ENCODE results near the gene SPDYE11. TPM values are rescaled to one million over a fixed set of nuclear protein-coding genes. Genes with fewer than 3 reads are reported as not detected.
A peak's percentile ranks its signal among the peaks of the same experiment; 100 is the strongest.
"Not testable (repeated sequence)": the region's sequence is repeated elsewhere in the genome, so short reads cannot be mapped to it uniquely, and the experiment has no call there.

Gene SPDYE11
- total RNA-seq (2021; ENCODE audit: unreplicated experiment) (not detected), Bru-seq, nascent RNA (not detected), BruChase-seq, experiment 1, labeled RNA remaining after a 2-hour chase (not detected), BruChase-seq, experiment 2, labeled RNA remaining after a 6-hour chase (not detected)
- 0.10 TPM for polyA plus RNA-seq (2012; ENCODE audit: insufficient read length)
- long read RNA-seq, partial matches to known transcripts = 0 of 1 reads
- long read RNA-seq, other reads (novel, unspliced or antisense) = 1 of 1 reads

- H3K4me3 ChIP-seq (ENCODE audit: low read depth in 2 of 2, low read length in 2 of 2); H3K36me3 ChIP-seq (ENCODE audit: control insufficient read depth, insufficient read depth, low read length); in situ Hi-C loops (cut with HindIII; ENCODE audit: low pct_unique_long_range_greater_than_20kb, low sequenced_read_pairs); H3K27ac ChIP-seq (ENCODE audit: low read length); POLR2A ChIA-PET; BruUV-seq (replicated peaks); H3K9me3 ChIP-seq (ENCODE audit: control insufficient read depth, insufficient read depth, low read depth, low read length); intact Hi-C loops (cut with micrococcal nuclease; ENCODE audit: unreplicated experiment); H3K27me3 ChIP-seq (ENCODE audit: control insufficient read depth, insufficient read depth, low read length); CTCF ChIA-PET; H3K4me1 ChIP-seq (ENCODE audit: control insufficient read depth, insufficient read depth, low read length); ATAC-seq; DNase-seq (ENCODE audit: low read depth, low spot score): not testable (repeated sequence)
Observed at GRCh38 chr7:73057811-73058210, at the start of gene SPDYE11. Gene SPDYE11, minus strand, starts transcription at chr7:73057911. Its CDS starts 1,800 bp downstream, at chr7:73056111.

- CTCF ChIA-PET; H3K4me3 ChIP-seq (ENCODE audit: low read depth in 2 of 2, low read length in 2 of 2); DNase-seq (ENCODE audit: low read depth, low spot score); H3K27me3 ChIP-seq (ENCODE audit: control insufficient read depth, insufficient read depth, low read length); H3K36me3 ChIP-seq (ENCODE audit: control insufficient read depth, insufficient read depth, low read length); H3K4me1 ChIP-seq (ENCODE audit: control insufficient read depth, insufficient read depth, low read length); in situ Hi-C loops (cut with HindIII; ENCODE audit: low pct_unique_long_range_greater_than_20kb, low sequenced_read_pairs); intact Hi-C loops (cut with micrococcal nuclease; ENCODE audit: unreplicated experiment); ATAC-seq; H3K9me3 ChIP-seq (ENCODE audit: control insufficient read depth, insufficient read depth, low read depth, low read length); H3K27ac ChIP-seq (ENCODE audit: low read length); BruUV-seq (replicated peaks); POLR2A ChIA-PET: not testable (repeated sequence)
Observed at GRCh38 chr7:73085938-73086337, 28.2 kb upstream of the SPDYE11 start, which contains the start of gene SPDYE9. Gene SPDYE9, minus strand, starts transcription at chr7:73086038. Its CDS starts 1,800 bp downstream, at chr7:73084238.

- DNase-seq (ENCODE audit: low read depth, low spot score); in situ Hi-C loops (cut with HindIII; ENCODE audit: low pct_unique_long_range_greater_than_20kb, low sequenced_read_pairs); BruUV-seq (replicated peaks); H3K27me3 ChIP-seq (ENCODE audit: control insufficient read depth, insufficient read depth, low read length); H3K9me3 ChIP-seq (ENCODE audit: control insufficient read depth, insufficient read depth, low read depth, low read length); H3K4me1 ChIP-seq (ENCODE audit: control insufficient read depth, insufficient read depth, low read length); intact Hi-C loops (cut with micrococcal nuclease; ENCODE audit: unreplicated experiment); CTCF ChIA-PET; H3K27ac ChIP-seq (ENCODE audit: low read length); H3K4me3 ChIP-seq (ENCODE audit: low read depth in 2 of 2, low read length in 2 of 2); POLR2A ChIA-PET; ATAC-seq; H3K36me3 ChIP-seq (ENCODE audit: control insufficient read depth, insufficient read depth, low read length): not testable (repeated sequence)
Observed at GRCh38 chr7:73029666-73030065, 28.0 kb downstream of the SPDYE11 start, which contains the start of gene SPDYE8. Gene SPDYE8, minus strand, starts transcription at chr7:73029766. Its CDS starts 1,800 bp downstream, at chr7:73027966.

- BruUV-seq (replicated peaks); H3K4me1 ChIP-seq (ENCODE audit: control insufficient read depth, insufficient read depth, low read length); H3K9me3 ChIP-seq (ENCODE audit: control insufficient read depth, insufficient read depth, low read depth, low read length); DNase-seq (ENCODE audit: low read depth, low spot score); H3K36me3 ChIP-seq (ENCODE audit: control insufficient read depth, insufficient read depth, low read length); H3K27me3 ChIP-seq (ENCODE audit: control insufficient read depth, insufficient read depth, low read length); CTCF ChIA-PET; POLR2A ChIA-PET; ATAC-seq; intact Hi-C loops (cut with micrococcal nuclease; ENCODE audit: unreplicated experiment); in situ Hi-C loops (cut with HindIII; ENCODE audit: low pct_unique_long_range_greater_than_20kb, low sequenced_read_pairs): not testable (repeated sequence)
- Histone ChIP-seq H3K4me3 (ENCODE audit: low read depth in 2 of 2, low read length in 2 of 2) (peak overlapping the region; percentile 50 to 67), H3K27ac (ENCODE audit: low read length) (peak overlapping the region; percentile 88)
Observed at GRCh38 chr7:73006491-73006890, 51.2 kb downstream of the SPDYE11 start.

GRCh38 chr7:73005693-73006447 is 51.8 kb downstream of the SPDYE11 start:
- H3K36me3 ChIP-seq (ENCODE audit: control insufficient read depth, insufficient read depth, low read length); CTCF ChIA-PET; BruUV-seq (replicated peaks); H3K27me3 ChIP-seq (ENCODE audit: control insufficient read depth, insufficient read depth, low read length); in situ Hi-C loops (cut with HindIII; ENCODE audit: low pct_unique_long_range_greater_than_20kb, low sequenced_read_pairs); POLR2A ChIA-PET; intact Hi-C loops (cut with micrococcal nuclease; ENCODE audit: unreplicated experiment); H3K4me1 ChIP-seq (ENCODE audit: control insufficient read depth, insufficient read depth, low read length); DNase-seq (ENCODE audit: low read depth, low spot score); H3K9me3 ChIP-seq (ENCODE audit: control insufficient read depth, insufficient read depth, low read depth, low read length): not testable (repeated sequence)
- Histone ChIP-seq H3K4me3 (ENCODE audit: low read depth in 2 of 2, low read length in 2 of 2) (peak overlapping the region; percentile 50 to 61), H3K27ac (ENCODE audit: low read length) (peak overlapping the region; percentile 72)
- peak; percentile 95 for ATAC-seq
- TF ChIP-seq POLR2AphosphoS5 (IDR thresholded peaks at IDR 0.05; ENCODE audit: low read depth, low read length) = peak; percentile 92

GRCh38 chr7:73005356-73005692 is 52.4 kb downstream of the SPDYE11 start:
- DNase-seq (ENCODE audit: low read depth, low spot score); intact Hi-C loops (cut with micrococcal nuclease; ENCODE audit: unreplicated experiment); CTCF ChIA-PET; H3K27me3 ChIP-seq (ENCODE audit: control insufficient read depth, insufficient read depth, low read length); H3K4me1 ChIP-seq (ENCODE audit: control insufficient read depth, insufficient read depth, low read length); in situ Hi-C loops (cut with HindIII; ENCODE audit: low pct_unique_long_range_greater_than_20kb, low sequenced_read_pairs); POLR2A ChIA-PET; H3K9me3 ChIP-seq (ENCODE audit: control insufficient read depth, insufficient read depth, low read depth, low read length); H3K36me3 ChIP-seq (ENCODE audit: control insufficient read depth, insufficient read depth, low read length): not testable (repeated sequence)
- ATAC-seq = peak; percentile 95
- peak overlapping the region; percentile 50 to 55 for H3K4me3 ChIP-seq (ENCODE audit: low read depth in 2 of 2, low read length in 2 of 2)
- BruUV-seq (replicated peaks) = TSS peak; percentile 98
- peak overlapping the region; percentile 68 for H3K27ac ChIP-seq (ENCODE audit: low read length)

- peak; percentile 50 for ATAC-seq
- intact Hi-C loops (cut with micrococcal nuclease; ENCODE audit: unreplicated experiment) = not testable (repeated sequence)
- TSS peak; percentile 74 for BruUV-seq (replicated peaks)
Observed at GRCh38 chr7:72997887-72998468, 59.7 kb downstream of the SPDYE11 start.

More at GRCh38 chr7:72997887-72998468, 59.7 kb downstream of the SPDYE11 start:
- H3K4me3 ChIP-seq (ENCODE audit: low read depth in 2 of 2, low read length in 2 of 2); H3K36me3 ChIP-seq (ENCODE audit: control insufficient read depth, insufficient read depth, low read length); H3K9me3 ChIP-seq (ENCODE audit: control insufficient read depth, insufficient read depth, low read depth, low read length); H3K4me1 ChIP-seq (ENCODE audit: control insufficient read depth, insufficient read depth, low read length); DNase-seq (ENCODE audit: low read depth, low spot score); POLR2A ChIA-PET; H3K27me3 ChIP-seq (ENCODE audit: control insufficient read depth, insufficient read depth, low read length); in situ Hi-C loops (cut with HindIII; ENCODE audit: low pct_unique_long_range_greater_than_20kb, low sequenced_read_pairs); H3K27ac ChIP-seq (ENCODE audit: low read length); CTCF ChIA-PET: not testable (repeated sequence)

All from Panc1 (cell line).